ENCODE results near the gene TRMU.
"Not testable (repeated sequence)": the region's sequence is repeated elsewhere in the genome, so short reads cannot be mapped to it uniquely, and the experiment has no call there.

The TRMU gene

GRCh38 chr22:46392137-46392844, 56.8 kb downstream of the TRMU start:
- Histone ChIP-seq H3K4me1 (ENCODE audit: control insufficient read depth, insufficient read depth, low read length) (peaks cover 4% of the 10 kb centered on the region; the same call in 1 of the 2 replicates), H3K27me3 (ENCODE audit: control insufficient read depth, insufficient read depth, low read length) (no peaks in the 10 kb centered on the region), H3K4me3 (ENCODE audit: low read depth, low read length) (no peak overlapping the region), H3K36me3 (ENCODE audit: control insufficient read depth, insufficient read depth, low read length) (no peaks in the 10 kb centered on the region; the same call in 1 of the 2 replicates), H3K27ac (ENCODE audit: low read depth, low read length) (no peak overlapping the region), H3K9me3 (ENCODE audit: control insufficient read depth, insufficient read depth, low read depth, low read length) (no peaks in the 10 kb centered on the region), H3K9ac (ENCODE audit: low read length) (no peak overlapping the region)

DNA sequence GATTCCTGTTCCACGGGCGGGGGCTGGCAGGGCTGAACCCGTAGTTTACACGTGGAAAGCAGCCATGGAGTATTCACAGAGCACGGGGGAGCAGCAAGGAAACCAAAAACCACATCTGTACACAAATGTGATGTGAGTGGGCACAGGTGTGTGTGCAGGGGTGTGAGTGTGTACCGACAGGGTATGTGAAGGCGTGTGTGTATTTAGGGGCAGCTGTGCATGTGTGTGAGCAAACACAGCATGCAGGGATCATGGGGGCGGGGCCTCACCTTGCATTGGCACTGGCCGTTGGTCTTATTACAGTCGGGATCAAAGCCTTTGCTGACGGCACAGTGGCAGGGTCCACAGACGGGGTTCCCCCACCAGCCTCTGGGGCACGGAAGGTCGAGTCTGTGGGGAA, 58.4 kb downstream of the TRMU start:
- Histone ChIP-seq H3K4me3 (ENCODE audit: low read depth, low read length) (no peak overlapping the region), H3K4me1 (ENCODE audit: control insufficient read depth, insufficient read depth, low read length) (peaks cover 4% of the 10 kb centered on the region; the same call in 1 of the 2 replicates), H3K9me3 (ENCODE audit: control insufficient read depth, insufficient read depth, low read depth, low read length) (no peaks in the 10 kb centered on the region), H3K9ac (ENCODE audit: low read length) (no peak overlapping the region), H3K27me3 (ENCODE audit: control insufficient read depth, insufficient read depth, low read length) (no peaks in the 10 kb centered on the region), H3K36me3 (ENCODE audit: control insufficient read depth, insufficient read depth, low read length) (peaks cover under 1% of the 10 kb centered on the region), H3K27ac (ENCODE audit: low read depth, low read length) (no peak overlapping the region)

DNA sequence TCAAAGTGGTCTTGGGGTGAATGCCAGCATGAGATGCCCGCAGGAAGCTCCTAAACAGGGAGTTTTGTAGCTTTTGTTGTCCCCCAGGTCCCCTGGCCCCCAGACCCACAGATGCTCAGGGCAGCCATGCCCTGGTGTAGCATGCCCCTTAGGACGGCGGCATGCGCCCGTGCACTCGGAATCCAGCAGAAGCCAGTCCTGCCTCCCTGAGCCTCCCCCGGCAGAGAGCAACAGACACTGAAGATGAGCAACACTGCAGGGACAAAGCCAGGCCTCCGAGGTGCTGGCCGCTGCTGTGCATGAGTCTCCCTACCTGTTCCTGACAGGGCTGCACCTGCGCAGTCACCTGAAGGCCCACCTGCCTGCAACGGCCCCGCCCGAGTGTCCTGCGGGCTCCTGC, 59.1 kb downstream of the TRMU start:
- Histone ChIP-seq H3K9me3 (ENCODE audit: control insufficient read depth, insufficient read depth, low read depth, low read length) (no peaks in the 10 kb centered on the region), H3K4me3 (ENCODE audit: low read depth, low read length) (no peak overlapping the region), H3K9ac (ENCODE audit: low read length) (peak overlapping the region; percentile 19), H3K36me3 (ENCODE audit: control insufficient read depth, insufficient read depth, low read length) (peaks cover 5% of the 10 kb centered on the region; the same call in 1 of the 2 replicates), H3K27me3 (ENCODE audit: control insufficient read depth, insufficient read depth, low read length) (no peaks in the 10 kb centered on the region), H3K4me1 (ENCODE audit: control insufficient read depth, insufficient read depth, low read length) (peaks cover 4% of the 10 kb centered on the region; the same call in 1 of the 2 replicates), H3K27ac (ENCODE audit: low read depth, low read length) (no peak overlapping the region)

DNA sequence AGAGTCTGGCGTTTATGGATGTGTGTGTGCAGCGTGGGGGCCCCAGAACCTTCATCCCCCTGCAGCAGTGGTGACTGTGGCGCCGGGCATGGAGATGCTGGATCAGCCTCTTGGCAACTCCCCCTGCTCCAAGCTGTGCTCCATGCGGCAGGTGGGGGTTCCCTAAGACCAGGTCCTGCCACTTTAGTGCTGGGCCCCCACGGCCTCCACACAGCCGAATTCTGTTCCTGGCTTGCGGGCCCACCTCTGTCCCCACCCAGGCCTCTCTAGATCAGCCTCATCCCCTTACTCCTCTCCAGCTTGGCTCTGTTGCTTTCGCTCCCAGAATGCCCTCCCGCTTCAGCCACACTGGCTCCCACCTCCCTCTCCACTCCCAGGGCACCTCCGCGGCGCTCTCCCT, 59.6 kb downstream of the TRMU start:
- Histone ChIP-seq H3K27ac (ENCODE audit: low read depth, low read length) (no peak overlapping the region), H3K9me3 (ENCODE audit: control insufficient read depth, insufficient read depth, low read depth, low read length) (no peaks in the 10 kb centered on the region), H3K4me1 (ENCODE audit: control insufficient read depth, insufficient read depth, low read length) (peaks cover 4% of the 10 kb centered on the region; the same call in 1 of the 2 replicates), H3K36me3 (ENCODE audit: control insufficient read depth, insufficient read depth, low read length) (peaks cover 5% of the 10 kb centered on the region; the same call in 1 of the 2 replicates), H3K9ac (ENCODE audit: low read length) (no peak overlapping the region), H3K4me3 (ENCODE audit: low read depth, low read length) (no peak overlapping the region), H3K27me3 (ENCODE audit: control insufficient read depth, insufficient read depth, low read length) (no peaks in the 10 kb centered on the region)

- H3K4me3 ChIP-seq (ENCODE audit: low read depth, low read length); H3K4me1 ChIP-seq (ENCODE audit: control insufficient read depth, insufficient read depth, low read length); H3K27me3 ChIP-seq (ENCODE audit: control insufficient read depth, insufficient read depth, low read length); H3K36me3 ChIP-seq (ENCODE audit: control insufficient read depth, insufficient read depth, low read length); H3K9me3 ChIP-seq (ENCODE audit: control insufficient read depth, insufficient read depth, low read depth, low read length); H3K9ac ChIP-seq (ENCODE audit: low read length); H3K27ac ChIP-seq (ENCODE audit: low read depth, low read length): not testable (repeated sequence)
These were observed 61.5 kb downstream of the TRMU start for GRCh38 chr22:46397049-46397448.

DNA sequence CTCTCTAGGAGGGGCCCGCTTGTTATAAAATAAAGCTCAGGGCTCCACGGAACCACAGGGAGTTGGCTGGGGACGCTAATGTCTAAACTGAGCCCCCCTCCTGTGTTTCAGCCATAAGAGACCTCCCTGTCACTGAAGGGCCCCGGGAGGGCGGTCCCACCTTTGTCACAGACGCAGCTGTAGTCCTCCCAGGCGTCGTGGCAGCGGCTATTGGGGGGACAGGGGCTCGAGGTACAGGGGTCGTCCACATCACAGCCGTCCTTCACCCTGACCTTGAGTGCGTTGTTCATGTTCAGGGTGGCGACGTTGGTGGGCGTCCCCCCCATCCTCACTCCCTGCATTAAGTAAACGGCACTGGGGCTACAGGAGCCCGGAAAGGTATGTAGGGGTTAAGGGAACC, 62.0 kb downstream of the TRMU start:
- no peaks in the 10 kb centered on the region for H3K4me1 ChIP-seq (ENCODE audit: control insufficient read depth, insufficient read depth, low read length)
- H3K9ac ChIP-seq (ENCODE audit: low read length) = no peak overlapping the region
- H3K27me3 ChIP-seq (ENCODE audit: control insufficient read depth, insufficient read depth, low read length) = no peaks in the 10 kb centered on the region
- H3K4me3 ChIP-seq (ENCODE audit: low read depth, low read length) = no peak overlapping the region
- H3K9me3 ChIP-seq (ENCODE audit: control insufficient read depth, insufficient read depth, low read depth, low read length) = no peaks in the 10 kb centered on the region
- peaks cover 5% of the 10 kb centered on the region; the same call in 1 of the 2 replicates for H3K36me3 ChIP-seq (ENCODE audit: control insufficient read depth, insufficient read depth, low read length)
- H3K27ac ChIP-seq (ENCODE audit: low read depth, low read length) = no peak overlapping the region

DNA sequence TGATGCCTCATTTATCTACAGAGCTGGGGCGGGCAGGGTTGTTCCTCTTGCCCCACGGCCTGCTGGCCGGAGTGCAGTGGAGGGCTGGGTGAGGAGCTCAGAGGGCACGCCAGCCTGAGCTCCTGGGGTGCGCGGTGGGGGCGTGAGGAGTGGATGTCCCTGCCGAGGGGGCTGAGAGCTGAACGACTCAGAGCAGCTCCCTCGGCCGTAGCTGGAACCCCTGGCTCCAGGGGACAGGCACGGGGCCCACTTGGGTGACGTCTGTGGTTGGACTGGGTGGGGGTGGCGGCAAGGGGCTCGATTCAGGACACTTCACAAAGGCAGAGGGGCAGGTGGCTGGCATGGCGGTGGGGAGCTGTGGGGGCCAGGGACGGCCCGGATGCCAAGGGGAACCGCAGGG, 62.4 kb downstream of the TRMU start:
- no peaks in the 10 kb centered on the region for H3K27me3 ChIP-seq (ENCODE audit: control insufficient read depth, insufficient read depth, low read length)
- H3K4me3 ChIP-seq (ENCODE audit: low read depth, low read length) = no peak overlapping the region
- H3K36me3 ChIP-seq (ENCODE audit: control insufficient read depth, insufficient read depth, low read length) = peaks cover 5% of the 10 kb centered on the region; the same call in 1 of the 2 replicates
- H3K27ac ChIP-seq (ENCODE audit: low read depth, low read length) = no peak overlapping the region
- no peaks in the 10 kb centered on the region for H3K4me1 ChIP-seq (ENCODE audit: control insufficient read depth, insufficient read depth, low read length)
- H3K9ac ChIP-seq (ENCODE audit: low read length) = no peak overlapping the region
- H3K9me3 ChIP-seq (ENCODE audit: control insufficient read depth, insufficient read depth, low read depth, low read length) = no peaks in the 10 kb centered on the region

- no peak overlapping the region for H3K27ac ChIP-seq (ENCODE audit: low read depth, low read length)
- H3K9ac ChIP-seq (ENCODE audit: low read length) = no peak overlapping the region
- H3K36me3 ChIP-seq (ENCODE audit: control insufficient read depth, insufficient read depth, low read length) = peaks cover 5% of the 10 kb centered on the region; the same call in 1 of the 2 replicates
- H3K27me3 ChIP-seq (ENCODE audit: control insufficient read depth, insufficient read depth, low read length) = no peaks in the 10 kb centered on the region
- H3K9me3 ChIP-seq (ENCODE audit: control insufficient read depth, insufficient read depth, low read depth, low read length) = no peaks in the 10 kb centered on the region
- H3K4me3 ChIP-seq (ENCODE audit: low read depth, low read length) = no peak overlapping the region
- no peaks in the 10 kb centered on the region for H3K4me1 ChIP-seq (ENCODE audit: control insufficient read depth, insufficient read depth, low read length)
These were observed 63.9 kb downstream of the TRMU start for GRCh38 chr22:46399251-46400024.

DNA sequence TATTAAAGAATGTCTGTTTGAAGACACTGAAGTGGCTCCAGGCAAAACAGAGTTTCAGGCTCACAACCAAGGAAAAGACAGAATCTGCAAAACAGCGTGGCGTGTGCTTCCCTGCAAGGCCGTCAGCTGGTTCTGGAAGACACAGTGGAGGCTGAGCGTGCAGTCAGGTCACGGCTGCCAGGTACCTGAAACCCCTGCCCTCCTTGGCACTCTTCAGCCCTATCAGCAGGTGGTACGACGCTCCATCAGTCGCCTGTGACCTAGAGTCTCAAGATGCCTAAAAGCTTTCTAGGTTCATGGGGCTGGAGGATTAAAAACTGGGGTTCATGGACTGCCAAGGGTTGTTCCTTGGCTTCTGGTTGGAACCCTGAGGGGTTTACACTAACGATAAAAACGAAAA, 65.9 kb downstream of the TRMU start:
- Histone ChIP-seq H3K27ac (ENCODE audit: low read depth, low read length) (no peak overlapping the region), H3K36me3 (ENCODE audit: control insufficient read depth, insufficient read depth, low read length) (peaks cover 5% of the 10 kb centered on the region; the same call in 1 of the 2 replicates), H3K4me1 (ENCODE audit: control insufficient read depth, insufficient read depth, low read length) (no peaks in the 10 kb centered on the region), H3K9me3 (ENCODE audit: control insufficient read depth, insufficient read depth, low read depth, low read length) (no peaks in the 10 kb centered on the region), H3K9ac (ENCODE audit: low read length) (no peak overlapping the region), H3K4me3 (ENCODE audit: low read depth, low read length) (no peak overlapping the region), H3K27me3 (ENCODE audit: control insufficient read depth, insufficient read depth, low read length) (no peaks in the 10 kb centered on the region)

GRCh38 chr22:46402505-46402904, 67.0 kb downstream of the TRMU start:
- H3K27me3 ChIP-seq (ENCODE audit: control insufficient read depth, insufficient read depth, low read length) = no peaks in the 10 kb centered on the region
- H3K27ac ChIP-seq (ENCODE audit: low read depth, low read length) = no peak overlapping the region
- no peaks in the 10 kb centered on the region for H3K4me1 ChIP-seq (ENCODE audit: control insufficient read depth, insufficient read depth, low read length)
- no peak overlapping the region for H3K9ac ChIP-seq (ENCODE audit: low read length)
- peaks cover 5% of the 10 kb centered on the region; the same call in 1 of the 2 replicates for H3K36me3 ChIP-seq (ENCODE audit: control insufficient read depth, insufficient read depth, low read length)
- no peaks in the 10 kb centered on the region for H3K9me3 ChIP-seq (ENCODE audit: control insufficient read depth, insufficient read depth, low read depth, low read length)
- H3K4me3 ChIP-seq (ENCODE audit: low read depth, low read length) = no peak overlapping the region

GRCh38 chr22:46403880-46404279, 68.4 kb downstream of the TRMU start:
- not testable (repeated sequence) for H3K27ac ChIP-seq (ENCODE audit: low read depth, low read length); H3K9ac ChIP-seq (ENCODE audit: low read length); H3K27me3 ChIP-seq (ENCODE audit: control insufficient read depth, insufficient read depth, low read length); H3K36me3 ChIP-seq (ENCODE audit: control insufficient read depth, insufficient read depth, low read length); H3K4me3 ChIP-seq (ENCODE audit: low read depth, low read length); H3K4me1 ChIP-seq (ENCODE audit: control insufficient read depth, insufficient read depth, low read length); H3K9me3 ChIP-seq (ENCODE audit: control insufficient read depth, insufficient read depth, low read depth, low read length)

Data from HUES6 (cell line).